Thoracic aorta (tissue), 2 donors: ENCODE data around the gene AK8. TPM values are rescaled to one million over a fixed set of nuclear protein-coding genes. Genes with fewer than 3 reads are reported as not detected.

Source experiments
- ATAC-seq: fragments of 150-250 bp; one replicate; pipeline ENCODE4 v1.8.0; 2017; ENCODE audit warnings: low read depth; ENCODE audit not compliant: insufficient number of reproducible peaks, low FRiP score
- DNase-seq: peaks from one replicate; pipeline ENCODE4 v3.0.0-alpha.2; 2020; ENCODE audit warnings: low spot score
- H3K27ac ChIP-seq, 2 donors: fragments of 200-600 bp; sonication (generic); 1 replicate in 1 of 2; 2 replicates in 1 of 2; pipeline ENCODE4 v1.5.1; 2016; ENCODE audit warnings: mild to moderate bottlenecking in 2 of 2, moderate library complexity in 2 of 2
- H3K27me3 ChIP-seq: fragments of 200-600 bp; sonication (generic); replicated peaks from 2 replicates; pipeline ENCODE4 v1.6.0; 2016; ENCODE audit warnings: mild to moderate bottlenecking; ENCODE audit not compliant: insufficient read depth
- H3K36me3 ChIP-seq: fragments of 200-600 bp; sonication (generic); one replicate; pipeline ENCODE4 v1.5.1; 2016
- H3K4me1 ChIP-seq, 2 donors: fragments of 200-600 bp; sonication (generic); 1 replicate in 1 of 2; 2 replicates in 1 of 2; pipeline versions ENCODE4 v1.5.1 to v1.6.0; 2016; ENCODE audit warnings: low read depth in 2 of 2, mild to moderate bottlenecking in 1 of 2; ENCODE audit not compliant: control insufficient read depth in 1 of 2
- H3K4me3 ChIP-seq: fragments of 200-600 bp; sonication (generic); 2 replicates; pipeline ENCODE4 v1.5.1; 2016; ENCODE audit warnings: mild to moderate bottlenecking
- H3K9me3 ChIP-seq: fragments of 200-600 bp; sonication (generic); 2 replicates; pipeline ENCODE4 v1.5.1; 2016
- CTCF ChIP-seq: fragments of 200-600 bp; sonication (generic); IDR thresholded peaks from one replicate; pipeline ENCODE4 v1.5.1; 2019; ENCODE audit warnings: antibody characterized with exemption
- total RNA-seq, 2 donors: library from RNA; depleted of rRNA; stranded (reverse); fragments of >200 nt; gene quantifications; one replicate each; pipeline versions ENCODE4 v1.1.0 to v1.2.3, GENCODE V29; 2016

AK8 gene
- total RNA-seq, 2 donors from 2014 or later: 0.42 to 0.54 TPM

GRCh38 chr9:132834343-132834742, 43.7 kb downstream of the AK8 start:
- ATAC-seq (no peak), DNase-seq (no peak)
- Histone ChIP-seq H3K4me3 (no peak overlapping the region), H3K36me3 (no peaks in the 10 kb centered on the region), H3K9me3 (no peaks in the 10 kb centered on the region), H3K4me1 (no peaks in the 10 kb centered on the region), H3K27ac (no peak overlapping the region), H3K27me3 (no peaks in the 10 kb centered on the region)
- no peak for TF ChIP-seq CTCF

GRCh38 chr9:132833550-132834121, 44.4 kb downstream of the AK8 start:
- H3K9me3 ChIP-seq: no peaks in the 10 kb centered on the region
- no peak for DNase-seq
- no peaks in the 10 kb centered on the region for H3K36me3 ChIP-seq
- H3K4me3 ChIP-seq: no peak overlapping the region
- no peak for TF ChIP-seq CTCF
- H3K4me1 ChIP-seq: no peaks in the 10 kb centered on the region
- no peak overlapping the region for H3K27ac ChIP-seq
- no peak for ATAC-seq
- H3K27me3 ChIP-seq: no peaks in the 10 kb centered on the region

GRCh38 chr9:132832171-132832881, 45.8 kb downstream of the AK8 start:
- ATAC-seq: no peak
- Histone ChIP-seq H3K4me1 (no peaks in the 10 kb centered on the region), H3K27me3 (no peaks in the 10 kb centered on the region), H3K27ac (no peak overlapping the region), H3K9me3 (no peaks in the 10 kb centered on the region), H3K36me3 (no peaks in the 10 kb centered on the region), H3K4me3 (no peak overlapping the region)
- no peak for DNase-seq
- TF ChIP-seq CTCF: no peak

- H3K9me3 ChIP-seq: no peaks in the 10 kb centered on the region
- H3K27me3 ChIP-seq: no peaks in the 10 kb centered on the region
- no peak for DNase-seq
- no peak for TF ChIP-seq CTCF
- ATAC-seq: no peak
- no peak overlapping the region for H3K4me3 ChIP-seq
- no peak overlapping the region for H3K27ac ChIP-seq
- H3K36me3 ChIP-seq: no peaks in the 10 kb centered on the region
- no peaks in the 10 kb centered on the region for H3K4me1 ChIP-seq
These were observed 49.8 kb downstream of the AK8 start for GRCh38 chr9:132828201-132828770.

- no peaks in the 10 kb centered on the region for H3K9me3 ChIP-seq
- H3K27me3 ChIP-seq: no peaks in the 10 kb centered on the region
- no peak overlapping the region for H3K27ac ChIP-seq
- no peaks in the 10 kb centered on the region for H3K36me3 ChIP-seq
- ATAC-seq: no peak
- TF ChIP-seq CTCF: no peak
- no peak overlapping the region for H3K4me3 ChIP-seq
- no peaks in the 10 kb centered on the region for H3K4me1 ChIP-seq
- DNase-seq: no peak
These were observed 50.7 kb downstream of the AK8 start for GRCh38 chr9:132827366-132827765.
